NT2/D1 (cell line): ENCODE data around the gene NOP16.

Experiments
- DNase-seq: peaks from one replicate; pipeline ENCODE4 v3.0.0-alpha.2; 2011; ENCODE audit warnings: low read depth, low spot score
- H3K27me3 ChIP-seq: 2 replicates; pipeline ENCODE4 v1.6.0; 2011; ENCODE audit warnings: mild to moderate bottlenecking; ENCODE audit not compliant: insufficient read length, insufficient read depth
- H3K36me3 ChIP-seq: 2 replicates; pipeline ENCODE4 v1.6.1; 2011; ENCODE audit warnings: mild to moderate bottlenecking, low read length, mixed read lengths; ENCODE audit not compliant: insufficient read depth, insufficient read length
- H3K4me1 ChIP-seq: 2 replicates; pipeline ENCODE4 v1.5.1; 2011; ENCODE audit not compliant: insufficient read depth, insufficient read length
- H3K4me3 ChIP-seq: 2 replicates; pipeline ENCODE4 v1.5.1; 2011; ENCODE audit warnings: low read depth; ENCODE audit not compliant: insufficient read length
- H3K9ac ChIP-seq: 2 replicates; pipeline ENCODE4 v1.6.0; 2011; ENCODE audit warnings: low read depth; ENCODE audit not compliant: insufficient read length
- H3K9me3 ChIP-seq: 2 replicates; pipeline ENCODE4 v1.5.1; 2011; ENCODE audit warnings: mild to moderate bottlenecking, low read length; ENCODE audit not compliant: insufficient read depth
- SUZ12 ChIP-seq: IDR thresholded peaks from 2 replicates; pipeline ENCODE4 v1.6.1; 2011; ENCODE audit not compliant: insufficient read length, insufficient read depth; ENCODE audit errors: extremely low read depth
- YY1 ChIP-seq: IDR thresholded peaks from 2 replicates; pipeline ENCODE4 v1.6.1; 2011; ENCODE audit not compliant: insufficient read length, insufficient read depth
- ZNF274 ChIP-seq: IDR thresholded peaks from 2 replicates; pipeline ENCODE4 v1.6.1; 2011; ENCODE audit warnings: mild to moderate bottlenecking, low read depth, low read length

The NOP16 gene

DNA sequence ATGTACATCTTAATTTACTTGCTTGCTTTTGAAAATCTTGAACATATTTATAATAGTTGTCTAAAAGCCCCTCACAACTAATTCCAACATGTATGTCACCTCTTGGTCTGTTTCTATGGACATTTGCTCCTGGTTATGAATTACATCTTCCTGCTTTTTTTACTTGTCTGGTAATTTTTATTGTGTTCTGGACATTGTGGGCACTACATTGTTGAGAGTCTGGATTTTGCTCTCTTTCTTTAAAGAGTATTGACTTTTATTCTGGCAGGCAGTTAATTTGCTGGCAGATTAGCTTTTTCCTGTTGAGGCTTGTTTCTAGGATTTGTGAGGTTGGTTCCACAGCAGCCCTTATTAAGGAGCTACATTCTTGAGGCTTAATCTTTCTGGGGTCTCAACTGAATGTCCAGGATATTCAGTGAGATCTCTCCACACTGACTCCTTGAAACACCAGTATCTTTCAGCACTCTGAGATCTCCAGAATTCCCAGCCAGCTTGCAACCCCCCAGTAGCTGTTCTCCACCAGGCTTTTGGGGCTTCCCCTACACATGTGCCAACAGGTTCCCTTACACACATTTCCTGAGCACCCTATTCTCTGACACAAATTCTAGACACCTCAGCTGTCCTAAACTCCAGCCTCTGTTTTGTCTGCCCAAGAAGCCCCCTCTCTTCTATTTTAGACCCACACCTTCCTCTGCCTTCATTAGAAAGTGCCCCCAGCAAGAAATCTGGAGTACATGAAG lies 54.2 kb downstream of the NOP16 start:
- no peak for DNase-seq
- TF ChIP-seq YY1: no peak
- no peak for TF ChIP-seq ZNF274
- no peak for TF ChIP-seq SUZ12
- peaks cover 15% of the 10 kb centered on the region for H3K36me3 ChIP-seq
- no peaks in the 10 kb centered on the region for H3K27me3 ChIP-seq
- H3K4me3 ChIP-seq: no peak overlapping the region
- H3K9ac ChIP-seq: no peak overlapping the region
- H3K4me1 ChIP-seq: no peaks in the 10 kb centered on the region
- no peaks in the 10 kb centered on the region for H3K9me3 ChIP-seq
